ENCODE data around the gene BABAM2.
"Not testable (repeated sequence)": the region's sequence is repeated elsewhere in the genome, so short reads cannot be mapped to it uniquely, and the experiment has no call there.

Gene BABAM2

DNA sequence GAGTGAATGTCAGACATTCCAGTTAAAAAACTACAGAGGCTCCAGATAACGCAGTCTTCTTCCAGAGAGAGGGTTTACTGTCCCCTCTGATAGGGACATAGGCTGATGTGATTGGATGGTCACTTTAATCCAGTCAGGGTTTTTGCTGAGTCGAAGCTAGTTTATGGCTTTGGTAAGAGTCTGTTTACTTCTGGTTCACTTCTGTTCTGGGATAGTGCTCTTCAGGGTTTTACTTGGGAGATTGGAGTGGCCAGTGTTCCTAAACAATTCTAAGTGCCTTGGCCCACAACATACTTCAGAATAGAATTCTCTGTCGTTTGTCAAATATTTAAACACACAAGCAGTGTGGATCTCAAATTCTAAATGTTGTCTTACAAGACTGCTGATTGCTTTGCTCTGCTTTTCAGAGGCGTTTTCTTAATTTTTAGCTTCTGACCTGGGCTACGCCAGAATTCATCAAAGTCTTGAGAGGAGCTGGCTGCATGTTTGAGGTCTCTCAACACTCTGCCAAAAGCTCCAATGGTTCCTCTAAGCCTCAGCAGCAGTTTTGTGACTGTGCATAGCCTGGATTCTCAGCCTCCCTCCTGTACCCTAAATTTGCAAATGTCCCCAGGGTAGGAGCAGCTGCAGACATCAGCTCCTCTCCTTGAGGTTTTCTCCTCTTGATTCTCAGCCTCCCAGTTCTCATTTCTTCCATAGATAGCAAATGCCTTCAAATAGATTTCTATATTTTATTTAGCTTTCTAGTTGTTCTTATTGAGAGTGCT, 105.8 kb downstream of the BABAM2 start:
- H3K36me3 ChIP-seq, result peaks cover 18% of the 10 kb centered on the region

DNA sequence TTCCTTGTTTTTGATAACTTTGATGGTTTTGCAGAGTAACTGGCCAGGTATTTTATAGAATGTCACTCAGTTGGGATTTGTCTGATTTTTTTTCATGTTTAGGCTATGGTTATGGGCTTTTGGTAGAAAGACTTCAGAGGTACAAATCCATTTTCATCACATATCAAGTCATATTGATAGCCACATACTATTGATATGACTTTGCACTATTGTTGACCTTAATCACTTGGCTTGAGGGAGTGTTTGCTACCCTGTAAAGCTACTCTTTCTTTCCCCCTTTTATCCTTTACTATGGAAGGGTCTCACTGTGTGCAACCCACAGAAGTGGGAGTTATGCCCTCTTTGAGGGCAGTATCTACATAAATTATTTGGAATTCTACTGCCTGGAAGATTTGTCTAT, 109.8 kb downstream of the BABAM2 start:
- H4K20me1 ChIP-seq, result no peaks in the 10 kb centered on the region
- no peak overlapping the region for H3K4me2 ChIP-seq
- no peak overlapping the region for H3K4me3 ChIP-seq
- no peaks in the 10 kb centered on the region for H3K4me1 ChIP-seq
- no peak for TF ChIP-seq Cebpa-rat (IDR thresholded peaks at IDR 0.05)
- peaks cover 8% of the 10 kb centered on the region for H3K9me3 ChIP-seq
- no peaks in the 10 kb centered on the region for H3K27me3 ChIP-seq
- H3K9ac ChIP-seq, result no peak overlapping the region
- peaks cover 4% of the 10 kb centered on the region for H3K36me3 ChIP-seq
- H3K27ac ChIP-seq, result no peak overlapping the region

More for the DNA sequence above, 105.8 kb downstream of the BABAM2 start:
- H3K9ac ChIP-seq, result no peak overlapping the region
- no peaks in the 10 kb centered on the region for H3K27me3 ChIP-seq
- H3K4me2 ChIP-seq, result no peak overlapping the region
- no peak for TF ChIP-seq Cebpa-rat (IDR thresholded peaks at IDR 0.05)
- no peak overlapping the region for H3K4me3 ChIP-seq
- H3K9me3 ChIP-seq, result peaks cover 9% of the 10 kb centered on the region
- H3K4me1 ChIP-seq, result no peaks in the 10 kb centered on the region
- H3K27ac ChIP-seq, result no peak overlapping the region
- no peaks in the 10 kb centered on the region for H4K20me1 ChIP-seq

DNA sequence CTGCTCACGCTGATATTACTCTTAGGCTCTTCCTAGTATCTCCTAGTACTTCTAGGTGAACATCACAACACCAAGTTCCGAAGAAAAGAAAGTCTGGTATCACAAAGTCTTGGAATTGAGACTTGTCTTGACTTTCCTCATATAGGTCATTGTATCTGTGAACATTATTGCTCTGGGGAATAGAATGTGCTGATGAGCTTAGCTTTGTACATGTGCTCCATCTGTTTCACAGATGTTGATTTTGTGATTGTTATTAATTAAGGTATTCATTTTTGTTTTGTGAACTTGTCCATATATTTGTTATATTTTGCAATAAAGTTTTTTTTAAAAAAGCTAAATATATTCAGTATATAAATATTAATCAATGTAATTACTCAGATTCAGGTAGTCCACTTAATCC, 111.7 kb downstream of the BABAM2 start:
- TF ChIP-seq Cebpa-rat (IDR thresholded peaks at IDR 0.05), result no peak

DNA sequence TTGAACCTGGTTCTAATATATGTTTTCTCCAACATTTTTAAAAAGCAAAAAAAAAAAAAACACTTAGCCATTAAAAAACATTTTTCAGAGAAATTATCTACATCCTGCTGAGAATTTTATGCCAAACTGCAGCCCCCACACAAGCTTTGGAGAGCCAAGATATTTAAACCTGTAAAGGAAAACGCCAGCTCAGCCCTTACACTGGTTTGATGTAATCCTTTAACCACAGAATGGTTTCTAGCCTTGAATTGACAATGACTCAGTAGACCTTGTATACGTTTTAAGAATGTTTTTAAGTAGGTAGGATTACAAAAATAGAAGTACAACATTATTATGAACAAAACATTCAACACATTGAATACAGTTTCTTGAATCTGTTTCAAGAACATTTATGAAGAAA, 113.6 kb downstream of the BABAM2 start:
- no peak overlapping the region for H3K4me3 ChIP-seq
- H4K20me1 ChIP-seq, result no peaks in the 10 kb centered on the region
- H3K9me3 ChIP-seq, result 0 out of 2 replicates have a peak, but pooled peaks cover 5% of the 10 kb centered on the region
- no peak overlapping the region for H3K4me2 ChIP-seq
- H3K36me3 ChIP-seq, result no peaks in the 10 kb centered on the region
- no peak overlapping the region for H3K9ac ChIP-seq
- H3K27me3 ChIP-seq, result no peaks in the 10 kb centered on the region
- TF ChIP-seq Cebpa-rat (IDR thresholded peaks at IDR 0.05), result no peak
- no peak overlapping the region for H3K27ac ChIP-seq
- H3K4me1 ChIP-seq, result peaks cover 7% of the 10 kb centered on the region

More for the DNA sequence above, 111.7 kb downstream of the BABAM2 start:
- H3K27me3 ChIP-seq, result no peaks in the 10 kb centered on the region
- no peak overlapping the region for H3K9ac ChIP-seq
- no peak overlapping the region for H3K4me2 ChIP-seq
- no peak overlapping the region for H3K4me3 ChIP-seq
- H3K36me3 ChIP-seq, result no peaks in the 10 kb centered on the region
- 0 out of 2 replicates have a peak, but pooled peaks cover 5% of the 10 kb centered on the region for H3K9me3 ChIP-seq
- H4K20me1 ChIP-seq, result no peaks in the 10 kb centered on the region
- H3K4me1 ChIP-seq, result no peaks in the 10 kb centered on the region
- H3K27ac ChIP-seq, result no peak overlapping the region

DNA sequence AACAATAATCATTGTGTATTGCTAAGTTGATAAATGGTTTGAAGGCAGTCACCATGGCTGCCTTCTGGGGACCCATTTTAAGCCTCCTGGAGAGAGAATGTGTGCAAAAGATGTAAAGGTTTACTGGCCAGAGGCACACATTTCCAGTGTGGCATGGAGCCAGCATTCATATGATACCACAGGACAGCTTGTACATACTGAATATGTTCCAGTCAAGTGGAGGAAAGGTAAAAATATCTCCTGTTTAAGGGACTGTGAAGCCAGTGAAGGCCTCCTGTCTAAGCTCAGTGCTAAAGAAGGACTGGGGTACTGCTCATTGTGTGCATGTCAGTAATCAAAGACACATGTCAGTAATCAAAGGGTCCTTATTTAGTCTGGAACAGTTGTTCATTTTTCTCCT, 119.2 kb downstream of the BABAM2 start:
- no peak for TF ChIP-seq Cebpa-rat (IDR thresholded peaks at IDR 0.05)
- no peaks in the 10 kb centered on the region for H3K36me3 ChIP-seq
- H3K4me1 ChIP-seq, result peaks cover 32% of the 10 kb centered on the region
- H3K9me3 ChIP-seq, result 0 out of 2 replicates have a peak, but pooled peaks cover 3% of the 10 kb centered on the region
- no peak overlapping the region for H3K9ac ChIP-seq
- no peak overlapping the region for H3K4me3 ChIP-seq
- H4K20me1 ChIP-seq, result no peaks in the 10 kb centered on the region; the same call in 1 of the 2 replicates
- H3K4me2 ChIP-seq, result peak overlapping the region; percentile 70
- no peaks in the 10 kb centered on the region for H3K27me3 ChIP-seq
- peak overlapping the region; percentile 21; the same call in 1 of the 2 replicates for H3K27ac ChIP-seq

DNA sequence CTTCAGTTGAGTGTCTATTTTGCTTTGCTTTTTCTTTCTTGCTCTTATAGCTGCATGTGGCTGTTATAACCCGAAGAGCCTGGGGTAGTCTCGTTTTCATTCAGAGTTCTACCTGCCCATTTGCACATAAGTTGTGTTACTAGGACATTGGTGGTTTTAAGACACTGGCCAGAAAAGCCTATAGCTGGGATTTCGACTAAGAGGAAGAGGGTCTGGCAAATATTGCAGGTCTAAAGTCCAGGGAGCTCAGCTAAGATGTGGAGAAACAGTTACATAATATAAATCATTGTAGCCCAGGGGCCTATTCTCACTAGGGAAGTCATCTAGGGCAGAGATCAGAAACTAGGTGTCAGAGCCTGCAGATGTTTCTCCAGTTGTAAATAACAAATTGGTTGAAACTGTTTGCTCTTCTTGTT, 120.8 kb downstream of the BABAM2 start:
- Histone ChIP-seq H3K4me2 (peak overlapping the region; percentile 70), H3K9me3 (0 out of 2 replicates have a peak, but pooled peaks cover 3% of the 10 kb centered on the region), H3K27ac (no peak overlapping the region), H3K36me3 (0 out of 2 replicates have a peak, but pooled peaks cover 3% of the 10 kb centered on the region), H3K4me3 (no peak overlapping the region), H3K4me1 (peaks cover 32% of the 10 kb centered on the region), H3K9ac (no peak overlapping the region), H4K20me1 (no peaks in the 10 kb centered on the region; the same call in 1 of the 2 replicates), H3K27me3 (no peaks in the 10 kb centered on the region)
- no peak for TF ChIP-seq Cebpa-rat (IDR thresholded peaks at IDR 0.05)

DNA sequence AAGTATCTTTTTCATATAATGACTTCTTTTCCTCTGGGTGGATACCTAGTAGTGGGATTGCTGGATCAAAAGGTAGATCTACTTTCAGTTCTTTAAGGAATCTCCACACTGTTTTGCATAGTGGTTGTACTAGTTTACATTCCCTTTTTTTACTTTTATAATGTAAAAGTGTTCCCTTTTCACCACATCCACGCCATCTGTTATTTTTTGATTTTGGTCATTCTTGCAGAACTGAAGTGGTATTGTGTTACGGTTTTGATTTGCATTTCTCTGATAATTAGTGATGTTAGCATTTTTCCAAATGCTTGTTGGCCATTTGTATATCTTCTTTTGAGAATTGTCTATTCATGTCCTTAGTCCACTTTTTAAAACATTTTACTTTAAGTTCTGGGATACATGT, 127.9 kb downstream of the BABAM2 start:
- not testable (repeated sequence) for H3K27me3 ChIP-seq

DNA sequence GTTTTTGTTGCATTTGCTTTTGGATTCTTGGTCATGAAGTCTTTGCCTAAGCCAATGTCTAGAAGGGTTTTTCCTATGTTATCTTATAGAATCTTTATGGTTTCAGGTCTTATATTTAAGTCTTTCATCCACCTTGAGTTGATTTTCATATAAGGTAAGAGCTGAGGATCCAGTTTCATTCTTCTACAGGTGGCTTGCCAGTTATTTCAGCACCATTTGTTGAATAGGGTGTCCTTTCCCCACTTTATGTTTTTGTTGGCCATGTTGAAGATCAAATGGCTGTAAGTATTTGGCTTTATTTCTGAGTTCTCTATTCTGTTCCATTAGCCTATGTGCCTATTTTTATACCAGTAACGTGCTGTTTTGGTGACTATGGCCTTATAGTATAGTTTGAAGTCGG, 129.0 kb downstream of the BABAM2 start:
- H3K4me1 ChIP-seq, H4K20me1 ChIP-seq, H3K4me3 ChIP-seq, H3K27ac ChIP-seq, H3K9ac ChIP-seq, H3K27me3 ChIP-seq, H3K4me2 ChIP-seq: not testable (repeated sequence)
- peaks cover 11% of the 10 kb centered on the region; the same call in 1 of the 2 replicates for H3K36me3 ChIP-seq
- H3K9me3 ChIP-seq, result peaks cover 12% of the 10 kb centered on the region

More for the DNA sequence above, 127.9 kb downstream of the BABAM2 start:
- H3K4me1 ChIP-seq, H3K27ac ChIP-seq, H3K4me3 ChIP-seq, H3K4me2 ChIP-seq, H4K20me1 ChIP-seq, H3K9ac ChIP-seq: not testable (repeated sequence)
- peaks cover 11% of the 10 kb centered on the region; the same call in 1 of the 2 replicates for H3K36me3 ChIP-seq
- peaks cover 15% of the 10 kb centered on the region for H3K9me3 ChIP-seq

DNA sequence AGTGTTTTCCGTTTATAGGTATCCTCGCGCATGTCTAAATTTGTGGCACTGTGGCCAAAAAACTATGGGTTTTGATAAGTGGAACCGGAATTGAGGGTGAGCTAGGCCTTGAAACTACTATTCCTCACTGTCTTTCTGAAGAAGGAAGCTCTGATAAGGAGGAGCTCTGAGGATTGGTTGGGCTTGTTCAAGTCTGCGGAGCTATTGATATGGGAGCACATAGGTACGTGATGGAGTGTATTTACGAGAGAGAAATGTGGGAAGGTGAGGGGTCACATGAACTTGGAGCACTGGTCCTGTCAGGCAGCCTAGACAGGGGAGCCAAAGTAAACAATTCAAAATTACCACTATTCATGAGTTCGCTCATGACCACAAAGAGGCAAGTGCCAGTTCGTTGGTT, 131.4 kb downstream of the BABAM2 start:
- Histone ChIP-seq H3K4me3 (no peak overlapping the region), H3K9ac (no peak overlapping the region), H3K9me3 (peaks cover 19% of the 10 kb centered on the region), H3K27ac (no peak overlapping the region), H3K4me1 (no peaks in the 10 kb centered on the region), H3K4me2 (no peak overlapping the region), H3K36me3 (peaks cover 20% of the 10 kb centered on the region), H4K20me1 (no peaks in the 10 kb centered on the region), H3K27me3 (no peaks in the 10 kb centered on the region)
- TF ChIP-seq Cebpa-rat (IDR thresholded peaks at IDR 0.05), result no peak

DNA sequence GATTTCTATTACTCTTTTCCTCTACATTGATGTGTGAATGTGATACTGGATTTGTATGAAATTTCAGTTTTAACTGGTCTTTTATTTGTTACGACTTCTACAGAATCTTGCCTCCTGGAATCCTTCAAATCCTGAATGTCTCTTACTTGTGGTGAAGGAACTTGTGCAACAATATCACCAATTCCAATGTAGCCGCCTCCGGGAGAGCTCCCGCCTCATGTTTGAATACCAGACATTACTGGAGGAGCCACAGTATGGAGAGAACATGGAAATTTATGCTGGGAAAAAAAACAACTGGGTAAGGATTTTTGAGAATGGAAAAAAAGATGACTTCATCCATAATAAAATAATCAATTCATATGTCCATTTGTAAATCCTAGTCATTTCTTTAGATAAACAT, 134.6 kb downstream of the BABAM2 start:
- Histone ChIP-seq H3K9me3 (peaks cover 6% of the 10 kb centered on the region; the same call in 1 of the 2 replicates), H3K4me1 (no peaks in the 10 kb centered on the region), H3K27me3 (no peaks in the 10 kb centered on the region), H3K4me3 (no peak overlapping the region), H4K20me1 (no peaks in the 10 kb centered on the region), H3K36me3 (peaks cover 29% of the 10 kb centered on the region), H3K4me2 (no peak overlapping the region), H3K27ac (no peak overlapping the region), H3K9ac (no peak overlapping the region)
- no peak for TF ChIP-seq Cebpa-rat (IDR thresholded peaks at IDR 0.05)

DNA sequence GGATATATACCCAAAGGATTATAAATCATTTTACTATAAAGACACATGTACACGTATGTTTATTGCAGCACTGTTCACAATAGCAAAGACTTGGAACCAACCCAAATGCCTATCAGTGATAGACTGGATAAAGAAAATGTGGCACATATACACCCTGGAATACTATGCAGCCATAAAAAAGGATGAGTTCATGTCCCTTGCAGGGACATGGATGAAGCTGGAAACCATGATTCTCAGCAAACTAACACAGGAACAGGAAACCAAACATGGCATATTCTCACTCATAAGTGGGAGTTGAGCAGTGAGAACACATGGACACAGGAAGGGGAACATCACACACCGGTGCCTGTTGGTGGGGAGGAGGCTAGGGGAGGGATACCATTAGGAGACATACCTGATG, 135.7 kb downstream of the BABAM2 start:
- not testable (repeated sequence) for H3K9ac ChIP-seq, H3K9me3 ChIP-seq, H3K4me3 ChIP-seq, H3K27ac ChIP-seq, H3K4me1 ChIP-seq, H3K27me3 ChIP-seq, H3K4me2 ChIP-seq, H4K20me1 ChIP-seq
- peaks cover 29% of the 10 kb centered on the region for H3K36me3 ChIP-seq
